Sigmoid colon (tissue), 4 donors: Measurements from ENCODE around the gene TLCD4.

ENCODE experiments used
- CTCF ChIP-seq, 4 experiments: fragments of 450-650 bp in 3 of 4; fragments of 200-600 bp in 1 of 4; IDR thresholded peaks; one replicate each; pipeline ENCODE4 v1.5.1; 2016 to 2019; ENCODE audit warnings: antibody characterized with exemption in 4 of 4, mild to moderate bottlenecking in 3 of 4, moderate library complexity in 2 of 4
- POLR2AphosphoS5 ChIP-seq, 4 donors: sonication (generic); formaldehyde crosslinking; IDR thresholded peaks; one replicate each; pipeline ENCODE4 v1.6.1; 2017; ENCODE audit warnings: antibody characterized with exemption in 4 of 4

GRCh38 chr1:95072532-95073419, 44.4 kb upstream of the TLCD4 start, which contains the start of gene ALG14:
- peak; percentile 89 to 98 (median 95) for TF ChIP-seq POLR2AphosphoS5 (IDR thresholded peaks at IDR 0.05)
- no peak for TF ChIP-seq CTCF (IDR thresholded peaks at IDR 0.05)
